ENCODE results near the gene RFX3. TPM values are rescaled to one million over a fixed set of nuclear protein-coding genes. Genes with fewer than 3 reads are reported as not detected.
"Not testable (repeated sequence)": the region's sequence is repeated elsewhere in the genome, so short reads cannot be mapped to it uniquely, and the experiment has no call there.

Gene RFX3
- total RNA-seq, 1 experiment from 2014 or later = 7.4 TPM

DNA sequence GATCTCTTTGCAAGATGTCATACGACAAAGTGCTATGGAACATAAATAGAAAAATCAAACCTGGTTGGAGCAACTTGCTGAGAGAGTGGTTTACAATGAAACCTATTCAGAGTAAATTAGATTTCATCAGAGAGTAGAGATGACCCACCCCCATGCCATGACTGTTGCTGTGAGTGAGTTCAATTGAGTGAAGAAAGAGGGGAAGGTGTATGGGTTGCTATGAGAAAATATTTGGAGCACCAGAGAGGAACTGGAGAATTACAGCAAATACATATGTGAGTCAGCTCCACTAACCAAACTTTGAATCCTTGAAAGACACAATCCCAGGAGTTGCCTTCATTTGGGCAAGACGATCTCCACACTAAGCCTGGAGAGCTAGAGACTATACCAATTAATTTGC is 217.2 kb downstream of the RFX3 start:
- DNase-seq (ENCODE audit: low spot score) = no peak
- TF ChIP-seq CTCF (conservative IDR thresholded peaks at IDR 0.05; ENCODE audit: low read depth, low read length) (no peak), EZH2 (IDR thresholded peaks at IDR 0.05; ENCODE audit: borderline replicate concordance, low read depth, low read length, poor library complexity, severe bottlenecking) (no peak)
- H3K27ac ChIP-seq (ENCODE audit: low read depth, low read length, poor library complexity, severe bottlenecking) = no peak overlapping the region
- no peaks in the 10 kb centered on the region for H3K4me1 ChIP-seq (ENCODE audit: insufficient read depth, low read length, poor library complexity, severe bottlenecking)
- no peaks in the 10 kb centered on the region for H3K9me3 ChIP-seq (ENCODE audit: low read depth, low read length, poor library complexity, severe bottlenecking)
- no TSS peak for BruUV-seq (replicated peaks)
- ChIA-PET CTCF (no interaction called here), POLR2A (ENCODE audit: low non-redundant PET) (no interaction called here)
- intact Hi-C loops (cut with micrococcal nuclease; ENCODE audit: unreplicated experiment) = no loop called here
- H3K4me3 ChIP-seq (ENCODE audit: low read depth, low read length, poor library complexity, severe bottlenecking) = no peak overlapping the region
- no peaks in the 10 kb centered on the region for H3K36me3 ChIP-seq (ENCODE audit: insufficient read depth, low read length, poor library complexity, severe bottlenecking)
- no peaks in the 10 kb centered on the region for H3K27me3 ChIP-seq (replicated peaks; ENCODE audit: insufficient read depth, low read depth, low read length, poor library complexity)

GRCh38 chr9:3304388-3304787 is 221.4 kb downstream of the RFX3 start:
- H3K9me3 ChIP-seq (ENCODE audit: low read depth, low read length, poor library complexity, severe bottlenecking); BruUV-seq (replicated peaks); H3K27me3 ChIP-seq (replicated peaks; ENCODE audit: insufficient read depth, low read depth, low read length, poor library complexity); H3K4me3 ChIP-seq (ENCODE audit: low read depth, low read length, poor library complexity, severe bottlenecking); H3K27ac ChIP-seq (ENCODE audit: low read depth, low read length, poor library complexity, severe bottlenecking); intact Hi-C loops (cut with micrococcal nuclease; ENCODE audit: unreplicated experiment); CTCF ChIA-PET; H3K4me1 ChIP-seq (ENCODE audit: insufficient read depth, low read length, poor library complexity, severe bottlenecking); H3K36me3 ChIP-seq (ENCODE audit: insufficient read depth, low read length, poor library complexity, severe bottlenecking); DNase-seq (ENCODE audit: low spot score); POLR2A ChIA-PET (ENCODE audit: low non-redundant PET): not testable (repeated sequence)

DNA sequence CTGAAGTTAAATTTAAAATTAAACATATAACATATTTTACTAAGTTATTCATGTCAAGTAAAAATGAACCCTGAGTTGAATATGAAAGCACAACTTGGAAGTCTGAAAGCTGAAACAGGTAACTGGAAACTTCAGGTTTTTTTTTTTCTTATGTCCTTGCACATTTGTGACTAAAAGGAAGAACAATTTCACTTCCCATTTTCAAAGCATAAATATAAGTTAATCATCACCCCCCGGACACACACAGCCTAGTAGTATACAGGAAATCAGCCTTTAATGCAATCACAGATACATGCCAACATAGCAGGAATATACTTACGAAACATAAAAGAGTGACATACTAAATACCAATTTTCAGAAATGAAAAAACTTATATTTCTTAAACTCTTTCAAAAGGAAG is 225.9 kb downstream of the RFX3 start:
- intact Hi-C loops (cut with micrococcal nuclease; ENCODE audit: unreplicated experiment) = no loop called here
- H3K36me3 ChIP-seq (ENCODE audit: insufficient read depth, low read length, poor library complexity, severe bottlenecking) = no peaks in the 10 kb centered on the region
- H3K4me1 ChIP-seq (ENCODE audit: insufficient read depth, low read length, poor library complexity, severe bottlenecking) = no peaks in the 10 kb centered on the region
- no peak overlapping the region for H3K27ac ChIP-seq (ENCODE audit: low read depth, low read length, poor library complexity, severe bottlenecking)
- no peaks in the 10 kb centered on the region for H3K27me3 ChIP-seq (replicated peaks; ENCODE audit: insufficient read depth, low read depth, low read length, poor library complexity)
- DNase-seq (ENCODE audit: low spot score) = no peak
- no TSS peak for BruUV-seq (replicated peaks)
- TF ChIP-seq CTCF (conservative IDR thresholded peaks at IDR 0.05; ENCODE audit: low read depth, low read length) (no peak), EZH2 (IDR thresholded peaks at IDR 0.05; ENCODE audit: borderline replicate concordance, low read depth, low read length, poor library complexity, severe bottlenecking) (no peak)
- no peak overlapping the region for H3K4me3 ChIP-seq (ENCODE audit: low read depth, low read length, poor library complexity, severe bottlenecking)
- no peaks in the 10 kb centered on the region for H3K9me3 ChIP-seq (ENCODE audit: low read depth, low read length, poor library complexity, severe bottlenecking)
- ChIA-PET CTCF (no interaction called here), POLR2A (ENCODE audit: low non-redundant PET) (no interaction called here)

- no peak overlapping the region for H3K27ac ChIP-seq (ENCODE audit: low read depth, low read length, poor library complexity, severe bottlenecking)
- POLR2A ChIA-PET (ENCODE audit: low non-redundant PET) = no interaction called here
- H3K9me3 ChIP-seq (ENCODE audit: low read depth, low read length, poor library complexity, severe bottlenecking) = no peaks in the 10 kb centered on the region
- CTCF ChIA-PET = no interaction called here
- no peaks in the 10 kb centered on the region for H3K36me3 ChIP-seq (ENCODE audit: insufficient read depth, low read length, poor library complexity, severe bottlenecking)
- TF ChIP-seq EZH2 (IDR thresholded peaks at IDR 0.05; ENCODE audit: borderline replicate concordance, low read depth, low read length, poor library complexity, severe bottlenecking) (no peak), CTCF (conservative IDR thresholded peaks at IDR 0.05; ENCODE audit: low read depth, low read length) (no peak)
- H3K4me1 ChIP-seq (ENCODE audit: insufficient read depth, low read length, poor library complexity, severe bottlenecking) = no peaks in the 10 kb centered on the region
- intact Hi-C loops (cut with micrococcal nuclease; ENCODE audit: unreplicated experiment) = no loop called here
- no TSS peak for BruUV-seq (replicated peaks)
- no peak overlapping the region for H3K4me3 ChIP-seq (ENCODE audit: low read depth, low read length, poor library complexity, severe bottlenecking)
- no peaks in the 10 kb centered on the region for H3K27me3 ChIP-seq (replicated peaks; ENCODE audit: insufficient read depth, low read depth, low read length, poor library complexity)
- no peak for DNase-seq (ENCODE audit: low spot score)
These were observed 229.3 kb downstream of the RFX3 start for GRCh38 chr9:3296536-3296935.
